ENCODE results near the gene IDH3G.
"Not testable (repeated sequence)": the region's sequence is repeated elsewhere in the genome, so short reads cannot be mapped to it uniquely, and the experiment has no call there.

The IDH3G gene

DNA sequence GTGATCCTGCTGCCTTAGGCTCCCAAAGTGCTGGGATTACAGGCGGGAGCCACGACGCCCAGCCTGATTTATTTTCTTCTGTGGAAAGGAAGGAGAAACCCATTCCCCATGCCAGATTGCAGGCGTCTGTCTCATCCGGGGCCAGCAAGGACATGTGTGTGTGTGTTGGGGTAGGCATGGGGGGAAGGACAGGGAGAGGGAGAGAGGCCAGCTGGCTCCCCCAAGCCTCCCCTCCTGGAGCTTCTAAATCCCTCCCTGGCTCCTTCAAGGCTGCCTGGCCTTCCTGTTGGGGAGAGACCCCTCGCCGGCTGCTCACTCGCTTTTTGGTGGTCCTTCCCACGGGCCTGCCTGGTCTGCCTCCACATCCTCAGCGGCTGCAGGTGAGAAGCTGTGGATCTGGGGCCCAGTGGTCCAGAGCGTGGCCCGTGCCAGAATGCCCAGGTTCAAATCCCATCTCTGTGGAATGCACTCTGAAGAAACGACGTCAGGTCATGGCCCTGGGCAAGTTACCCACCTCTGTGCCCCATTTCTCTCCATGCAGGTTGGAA lies 31.5 kb downstream of the IDH3G start:
- H3K4me3 Mint-ChIP-seq = no peak overlapping the region
- H3K9me3 Mint-ChIP-seq = no peaks in the 10 kb centered on the region
- ATAC-seq (replicated peaks) = no peak
- peaks cover 0 to 4% of the 10 kb centered on the region in 2 donors for H3K4me1 Mint-ChIP-seq (ENCODE audit: low read depth in 2 of 2)
- H3K27ac Mint-ChIP-seq = no peak overlapping the region
- no peaks in the 10 kb centered on the region for H3K36me3 Mint-ChIP-seq (ENCODE audit: insufficient read depth)
- H3K27me3 Mint-ChIP-seq = no peaks in the 10 kb centered on the region
- no peak for DNase-seq

- Mint-ChIP-seq H3K4me3 (no peak overlapping the region), H3K4me1 (ENCODE audit: low read depth in 2 of 2) (peaks cover 0 to 4% of the 10 kb centered on the region in 2 donors), H3K9me3 (no peaks in the 10 kb centered on the region), H3K27me3 (no peaks in the 10 kb centered on the region), H3K36me3 (ENCODE audit: insufficient read depth) (no peaks in the 10 kb centered on the region), H3K27ac (no peak overlapping the region)
- ATAC-seq (replicated peaks) = no peak
- no peak for DNase-seq
Observed at GRCh38 chrX:153761863-153762262, 32.3 kb downstream of the IDH3G start.

- H3K36me3 Mint-ChIP-seq (ENCODE audit: insufficient read depth) = no peaks in the 10 kb centered on the region
- H3K9me3 Mint-ChIP-seq = no peaks in the 10 kb centered on the region
- no peak for DNase-seq
- peaks cover 0 to 2% of the 10 kb centered on the region in 2 donors for H3K27me3 Mint-ChIP-seq
- no peak overlapping the region for H3K27ac Mint-ChIP-seq
- no peak for ATAC-seq (replicated peaks)
- H3K4me3 Mint-ChIP-seq = no peak overlapping the region
- no peaks in the 10 kb centered on the region for H3K4me1 Mint-ChIP-seq (ENCODE audit: low read depth in 2 of 2)
Observed at GRCh38 chrX:153755136-153755535, 39.0 kb downstream of the IDH3G start.

- Mint-ChIP-seq H3K36me3 (ENCODE audit: insufficient read depth) (no peaks in the 10 kb centered on the region), H3K27ac (no peak overlapping the region), H3K4me3 (no peak overlapping the region), H3K9me3 (no peaks in the 10 kb centered on the region), H3K27me3 (peaks cover 8 to 26% of the 10 kb centered on the region in 2 donors), H3K4me1 (ENCODE audit: low read depth in 2 of 2) (peaks cover 0 to 1% of the 10 kb centered on the region in 2 donors)
- ATAC-seq (replicated peaks) (no peak), DNase-seq (no peak)
Observed at GRCh38 chrX:153750127-153750774, 43.9 kb downstream of the IDH3G start.

DNA sequence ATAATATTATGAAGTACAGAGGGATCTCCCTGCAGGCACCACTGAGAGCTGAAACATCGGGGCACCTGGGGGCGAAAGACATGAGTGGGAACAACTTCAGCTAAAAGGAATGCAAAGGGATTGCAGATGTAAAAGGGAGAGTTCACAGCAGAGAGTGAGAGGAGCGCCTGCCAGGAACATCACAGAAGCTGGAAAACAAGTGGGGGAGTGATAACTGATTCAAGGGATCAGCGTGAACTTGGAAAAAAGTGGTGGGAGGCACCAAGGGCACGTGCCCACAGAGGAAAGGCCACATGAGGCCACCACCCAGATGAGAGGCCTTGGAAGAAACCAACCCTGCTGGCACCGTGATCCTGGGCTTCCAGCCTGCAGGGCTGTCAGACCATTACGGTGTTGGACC lies 45.2 kb downstream of the IDH3G start:
- H3K4me1 Mint-ChIP-seq (ENCODE audit: low read depth in 2 of 2); H3K27ac Mint-ChIP-seq; H3K36me3 Mint-ChIP-seq (ENCODE audit: insufficient read depth); H3K9me3 Mint-ChIP-seq; ATAC-seq (replicated peaks); DNase-seq; H3K4me3 Mint-ChIP-seq: not testable (repeated sequence)
- H3K27me3 Mint-ChIP-seq = peaks cover 13 to 35% of the 10 kb centered on the region in 2 donors

DNA sequence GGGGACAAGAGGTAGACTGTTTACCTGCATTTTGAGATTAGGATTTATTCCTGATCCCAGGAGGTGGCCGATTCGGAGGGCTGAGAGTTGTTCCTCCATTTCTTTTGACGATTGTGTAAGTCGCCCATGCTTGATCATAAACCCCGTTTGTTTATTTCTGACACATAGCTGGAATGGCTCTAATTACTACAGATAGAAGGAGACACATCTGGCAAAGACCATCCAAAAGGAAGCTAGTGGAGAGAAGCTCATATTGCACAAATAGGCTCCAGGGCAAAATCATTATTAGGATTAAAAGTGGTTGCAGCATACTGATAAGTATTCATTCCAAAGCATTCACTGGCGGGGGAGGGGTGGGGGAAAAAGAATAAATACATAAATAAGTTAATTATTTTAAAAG lies 47.2 kb downstream of the IDH3G start:
- ATAC-seq (replicated peaks); H3K4me3 Mint-ChIP-seq: not testable (repeated sequence)

GRCh38 chrX:153746359-153746758 lies 47.8 kb downstream of the IDH3G start:
- Mint-ChIP-seq H3K4me3 (no peak overlapping the region), H3K27ac (no peak overlapping the region), H3K27me3 (peaks cover 13 to 35% of the 10 kb centered on the region in 2 donors), H3K9me3 (no peaks in the 10 kb centered on the region), H3K4me1 (ENCODE audit: low read depth in 2 of 2) (peaks cover 0 to 1% of the 10 kb centered on the region in 2 donors), H3K36me3 (ENCODE audit: insufficient read depth) (no peaks in the 10 kb centered on the region)
- DNase-seq (no peak), ATAC-seq (replicated peaks) (no peak)

More for the DNA sequence above, 47.2 kb downstream of the IDH3G start:
- not testable (repeated sequence) for DNase-seq; H3K27ac Mint-ChIP-seq; H3K9me3 Mint-ChIP-seq; H3K4me1 Mint-ChIP-seq (ENCODE audit: low read depth in 2 of 2); H3K36me3 Mint-ChIP-seq (ENCODE audit: insufficient read depth)
- H3K27me3 Mint-ChIP-seq = peaks cover 13 to 35% of the 10 kb centered on the region in 2 donors

DNA sequence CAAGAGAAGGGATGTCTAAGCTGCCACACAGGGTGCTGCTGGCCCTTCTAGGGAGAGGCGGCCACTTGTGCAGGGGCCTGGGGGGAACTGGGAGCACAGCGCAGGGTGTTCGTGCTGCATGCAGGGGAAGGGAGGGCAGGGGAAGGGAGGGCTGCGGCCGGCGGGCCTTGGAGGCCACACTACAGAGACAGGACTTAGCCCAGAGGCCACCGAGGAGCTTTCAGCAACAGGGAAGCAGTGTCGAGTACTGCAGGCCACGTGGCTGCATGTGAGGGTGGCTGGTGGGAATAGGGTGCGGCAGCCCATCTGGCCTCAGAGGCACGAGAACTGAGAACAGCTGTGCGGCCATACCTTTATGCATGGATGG lies 49.1 kb downstream of the IDH3G start:
- not testable (repeated sequence) for H3K36me3 Mint-ChIP-seq (ENCODE audit: insufficient read depth); H3K4me1 Mint-ChIP-seq (ENCODE audit: low read depth in 2 of 2); ATAC-seq (replicated peaks); H3K27ac Mint-ChIP-seq; H3K9me3 Mint-ChIP-seq; H3K4me3 Mint-ChIP-seq; DNase-seq
- peaks cover 13 to 32% of the 10 kb centered on the region in 2 donors for H3K27me3 Mint-ChIP-seq

GRCh38 chrX:153744210-153745066 lies 49.7 kb downstream of the IDH3G start:
- ATAC-seq (replicated peaks) (no peak), DNase-seq (no peak)
- H3K27ac Mint-ChIP-seq = no peak overlapping the region
- H3K9me3 Mint-ChIP-seq = no peaks in the 10 kb centered on the region
- peaks cover 13 to 26% of the 10 kb centered on the region in 2 donors for H3K27me3 Mint-ChIP-seq
- peaks cover 4% of the 10 kb centered on the region for H3K36me3 Mint-ChIP-seq (ENCODE audit: insufficient read depth)
- H3K4me1 Mint-ChIP-seq (ENCODE audit: low read depth in 2 of 2) = peaks cover 0 to 9% of the 10 kb centered on the region in 2 donors
- H3K4me3 Mint-ChIP-seq = no peak overlapping the region

- H3K4me3 Mint-ChIP-seq; H3K4me1 Mint-ChIP-seq (ENCODE audit: low read depth in 2 of 2); ATAC-seq (replicated peaks); H3K27ac Mint-ChIP-seq; H3K36me3 Mint-ChIP-seq (ENCODE audit: insufficient read depth); H3K9me3 Mint-ChIP-seq; DNase-seq: not testable (repeated sequence)
- H3K27me3 Mint-ChIP-seq = peaks cover 13 to 20% of the 10 kb centered on the region in 2 donors
Observed at GRCh38 chrX:153743468-153744209, 50.5 kb downstream of the IDH3G start.

GRCh38 chrX:153742796-153743467 lies 51.2 kb downstream of the IDH3G start:
- peaks cover 13 to 20% of the 10 kb centered on the region in 2 donors for H3K27me3 Mint-ChIP-seq
- ATAC-seq (replicated peaks); H3K27ac Mint-ChIP-seq; DNase-seq; H3K36me3 Mint-ChIP-seq (ENCODE audit: insufficient read depth); H3K4me1 Mint-ChIP-seq (ENCODE audit: low read depth in 2 of 2); H3K4me3 Mint-ChIP-seq; H3K9me3 Mint-ChIP-seq: not testable (repeated sequence)

GRCh38 chrX:153742111-153742510 lies 52.1 kb downstream of the IDH3G start:
- ATAC-seq (replicated peaks); H3K27ac Mint-ChIP-seq: not testable (repeated sequence)
- peaks cover 13 to 20% of the 10 kb centered on the region in 2 donors for H3K27me3 Mint-ChIP-seq

GRCh38 chrX:153741446-153741845 lies 52.7 kb downstream of the IDH3G start:
- DNase-seq (no peak), ATAC-seq (replicated peaks) (no peak)
- peak overlapping the region in 1 of 2 donors; percentile 62 for H3K27ac Mint-ChIP-seq
- H3K27me3 Mint-ChIP-seq = peaks cover 9 to 16% of the 10 kb centered on the region in 2 donors
- H3K36me3 Mint-ChIP-seq (ENCODE audit: insufficient read depth) = peaks cover 6% of the 10 kb centered on the region
- H3K4me1 Mint-ChIP-seq (ENCODE audit: low read depth in 2 of 2) = peaks cover 0 to 12% of the 10 kb centered on the region in 2 donors
- H3K4me3 Mint-ChIP-seq = peak overlapping the region in 1 of 2 donors; percentile 76
- no peaks in the 10 kb centered on the region for H3K9me3 Mint-ChIP-seq

More at GRCh38 chrX:153742111-153742510, 52.1 kb downstream of the IDH3G start:
- not testable (repeated sequence) for H3K9me3 Mint-ChIP-seq; H3K4me3 Mint-ChIP-seq; DNase-seq; H3K36me3 Mint-ChIP-seq (ENCODE audit: insufficient read depth); H3K4me1 Mint-ChIP-seq (ENCODE audit: low read depth in 2 of 2)

All from effector memory CD8-positive, alpha-beta T cell (primary cell).